ENCODE data around the gene MED13. TPM values are rescaled to one million over a fixed set of nuclear protein-coding genes. Genes with fewer than 3 reads are reported as not detected.

The MED13 gene
- total and polyA plus RNA-seq, 9 of the 15 experiments (the other 6 are each of a cell fraction or from before 2014, with no cell fraction given) = 5.4 to 48.4 (median 28.2) TPM

GRCh38 chr17:62109378-62109902 lies 44.4 kb upstream of the MED13 start (continued):
- TF ChIP-seq XRCC5 (IDR thresholded peaks at IDR 0.05; ENCODE audit: low read depth, low read length) = peak; percentile 78; the same call in 1 of the 2 replicates
- no peak for TF ChIP-seq USF2 (CRISPR knock-in tag; IDR thresholded peaks at IDR 0.05)
- TF ChIP-seq ZFP36 (IDR thresholded peaks at IDR 0.05; ENCODE audit: low read depth, low read length, partially characterized antibody) = no peak
- TF ChIP-seq KLF10 (CRISPR knock-in tag; IDR thresholded peaks at IDR 0.05) = no peak
- TF ChIP-seq ZBED1 (IDR thresholded peaks at IDR 0.05) = no peak
- TF ChIP-seq SP2 (IDR thresholded peaks at IDR 0.05; ENCODE audit: extremely low read depth, low read depth, low read length, poor library complexity, severe bottlenecking) = no peak
- TF ChIP-seq BRD9 (IDR thresholded peaks at IDR 0.05; ENCODE audit: low read depth, partially characterized antibody) = peak; percentile 18
- TF ChIP-seq CHAMP1 (IDR thresholded peaks at IDR 0.05) = peak; percentile 78
- 0 out of 2 replicates have a peak, but pooled peaks have one; percentile 41 for TF ChIP-seq ILF3 (IDR thresholded peaks at IDR 0.05; ENCODE audit: borderline replicate concordance)
- TF ChIP-seq TFE3 (CRISPR knock-in tag; IDR thresholded peaks at IDR 0.05) = no peak
- TF ChIP-seq ZFP91 (CRISPR knock-in tag; IDR thresholded peaks at IDR 0.05) = no peak
- TF ChIP-seq ZNF384 (IDR thresholded peaks at IDR 0.05; ENCODE audit: low read depth, low read length) = peak; percentile 64; the same call in 1 of the 2 replicates
- no peak for TF ChIP-seq TEAD2 (tag; IDR thresholded peaks at IDR 0.05)
- no peak for TF ChIP-seq ESRRB (CRISPR knock-in tag; IDR thresholded peaks at IDR 0.05; ENCODE audit: borderline replicate concordance)
- TF ChIP-seq GABPB1 (CRISPR knock-in tag; IDR thresholded peaks at IDR 0.05) = peak; percentile 64; the same call in 1 of the 2 replicates
- TF ChIP-seq ZFPM2 (CRISPR knock-in tag; IDR thresholded peaks at IDR 0.05) = no peak
- peak; percentile 35; the same call in 1 of the 2 replicates for TF ChIP-seq ZKSCAN1 (IDR thresholded peaks at IDR 0.05; ENCODE audit: low read depth, low read length)
- TF ChIP-seq LEF1 (IDR thresholded peaks at IDR 0.05) = no peak
- TF ChIP-seq ZBTB12 (CRISPR knock-in tag; IDR thresholded peaks at IDR 0.05) = no peak
- peak; percentile 61 for TF ChIP-seq HMBOX1 (IDR thresholded peaks at IDR 0.05)
- TF ChIP-seq NFXL1 (CRISPR knock-in tag; IDR thresholded peaks at IDR 0.05) = no peak
